A549 (cell line): ENCODE measurements around the gene PPAN. TPM values are rescaled to one million over a fixed set of nuclear protein-coding genes. Genes with fewer than 3 reads are reported as not detected.

ENCODE experiments used
- ATAC-seq, 2 experiments: fragments of 200-7000 bp in 1 of 2; fragments of >200 bp in 1 of 2; cut with Nextera tagmentation in 1 of 2; cut with Tn5 transposase in 1 of 2; 3 replicates each; pipeline versions ENCODE4 v1.8.0 to v1.9.1; 2018 to 2020; ENCODE audit warnings: mild to moderate bottlenecking in 1 of 2, moderate library complexity in 1 of 2
- CTCF ChIA-PET: fragments of 300-600 bp; sonication (Branson Sonifier 250); formaldehyde crosslinking; extraction: SDS; loops from one replicate; lab custom pipeline; 2021; ENCODE audit warnings: antibody characterized with exemption, inconsistent platforms; lab: Yijun Ruan, JAX
- POLR2A ChIA-PET: fragments of 350-600 bp; formaldehyde crosslinking; extraction: SDS; loops from one replicate; lab custom pipeline; 2021; ENCODE audit warnings: antibody characterized with exemption, inconsistent platforms; lab: Yijun Ruan, JAX
- DNase-seq, 2 experiments: peaks; one replicate each; pipeline versions ENCODE4 v3.0.0 to v3.0.0-alpha.2; 2011 to 2016; ENCODE audit warnings: low read depth in 1 of 2, low spot score in 1 of 2
- FAIRE-seq: peaks from 2 replicates; lab custom pipeline; 2011; peaks lifted over from hg19 to GRCh38; lab: Jason Lieb, UNC
- H3K27ac ChIP-seq, 2 experiments: fragments of >200 bp; sonication (Bioruptor Twin); formaldehyde crosslinking; 3 replicates each; pipeline ENCODE4 v1.5.1; 2016 to 2017
- H3K4me1 ChIP-seq: fragments of >200 bp; sonication (Bioruptor Twin); formaldehyde crosslinking; 3 replicates; pipeline ENCODE4 v1.6.1; 2016
- H3K4me2 ChIP-seq: fragments of >200 bp; sonication (Bioruptor Twin); formaldehyde crosslinking; 3 replicates; pipeline ENCODE4 v1.6.1; 2016
- H3K4me3 ChIP-seq: fragments of >200 bp; sonication (Bioruptor Twin); formaldehyde crosslinking; 3 replicates; pipeline ENCODE4 v1.5.1; 2016
- H3K9me3 ChIP-seq: fragments of >200 bp; sonication (Bioruptor Twin); formaldehyde crosslinking; 3 replicates; pipeline ENCODE4 v1.6.1; 2016
- CBX2 ChIP-seq: fragments of 200-600 bp; sonication (generic); IDR thresholded peaks from 2 replicates; pipeline ENCODE4 v1.6.1; 2016; ENCODE audit warnings: low read depth, mild to moderate bottlenecking, borderline replicate concordance
- CEBPB ChIP-seq, 2 experiments: fragments of >200 bp in 1 of 2; sonication (Bioruptor Twin) in 1 of 2; formaldehyde crosslinking in 1 of 2; IDR thresholded peaks; 2 replicates each; pipeline ENCODE4 v1.6.1; 2012 to 2016
- CHD2 ChIP-seq: fragments of 150-350 bp; IDR thresholded peaks from 2 replicates; pipeline ENCODE4 v1.6.1; 2014; ENCODE audit warnings: low read length; ENCODE audit not compliant: partially characterized antibody
- ESRRA ChIP-seq: fragments of 150-350 bp; IDR thresholded peaks from 2 replicates; pipeline ENCODE4 v1.6.1; 2014; ENCODE audit warnings: mild to moderate bottlenecking, low read length, borderline replicate concordance
- FOSB ChIP-seq: fragments of 250-450 bp; sonication (Bioruptor Pico); IDR thresholded peaks from 2 replicates; pipeline ENCODE4 v1.5.0; 2020; ENCODE audit warnings: mild to moderate bottlenecking, moderate library complexity
- FOSL2 ChIP-seq, 2 experiments: fragments of 450-650 bp in 1 of 2; fragments of >200 bp in 1 of 2; sonication (Bioruptor Twin) in 1 of 2; formaldehyde crosslinking; IDR thresholded peaks; 2 replicates each; pipeline versions ENCODE4 v1.5.0 to v1.6.1; 2016 to 2020; ENCODE audit warnings: mild to moderate bottlenecking in 1 of 2, moderate library complexity in 1 of 2
- HDAC2 ChIP-seq: fragments of 200-600 bp; sonication (generic); IDR thresholded peaks from 2 replicates; pipeline ENCODE4 v1.6.1; 2016
- JUN ChIP-seq, 2 experiments: fragments of >200 bp; sonication (Bioruptor Twin); formaldehyde crosslinking; IDR thresholded peaks; 2 replicates in 1 of 2; 3 replicates in 1 of 2; pipeline ENCODE4 v1.6.1; 2016 to 2017
- JUNB ChIP-seq: fragments of >200 bp; sonication (Bioruptor Twin); formaldehyde crosslinking; IDR thresholded peaks from 2 replicates; pipeline ENCODE4 v1.6.1; 2016
- KDM1A ChIP-seq: fragments of 200-600 bp; sonication (generic); IDR thresholded peaks from 2 replicates; pipeline ENCODE4 v1.6.1; 2016; ENCODE audit warnings: low read depth, mild to moderate bottlenecking
- KDM5A ChIP-seq: fragments of 200-600 bp; sonication (generic); IDR thresholded peaks from 2 replicates; pipeline ENCODE4 v1.6.1; 2016; ENCODE audit warnings: antibody characterized with exemption, mild to moderate bottlenecking
- NFE2L2 ChIP-seq: fragments of 150-350 bp; conservative IDR thresholded peaks from 2 replicates; pipeline ENCODE4 v1.6.1; 2014; ENCODE audit warnings: low read length
- NPAS2 ChIP-seq: fragments of 250-450 bp; sonication (Bioruptor Pico); IDR thresholded peaks from 2 replicates; pipeline ENCODE4 v1.8.0; 2022; ENCODE audit warnings: mild to moderate bottlenecking, moderate library complexity, borderline replicate concordance
- PHF8 ChIP-seq: fragments of 200-600 bp; sonication (generic); IDR thresholded peaks from 2 replicates; pipeline ENCODE4 v1.6.1; 2016; ENCODE audit warnings: low read depth, mild to moderate bottlenecking, antibody characterized with exemption, moderate library complexity, borderline replicate concordance
- POLR2A ChIP-seq: IDR thresholded peaks from 2 replicates; pipeline ENCODE4 v1.6.1; 2012; ENCODE audit warnings: mild to moderate bottlenecking, low read length
- RAD21 ChIP-seq, 2 experiments: fragments of >200 bp in 1 of 2; sonication (Bioruptor Twin) in 1 of 2; formaldehyde crosslinking in 1 of 2; IDR thresholded peaks in 1 of 2; conservative IDR thresholded peaks in 1 of 2; 2 replicates in 1 of 2; 3 replicates in 1 of 2; pipeline ENCODE4 v1.6.1; 2012 to 2018; ENCODE audit warnings: inconsistent platforms in 1 of 2
- RARB ChIP-seq: fragments of 250-450 bp; sonication (Bioruptor Pico); IDR thresholded peaks from 2 replicates; pipeline ENCODE4 v1.8.0; 2021; ENCODE audit warnings: mild to moderate bottlenecking, moderate library complexity
- SREBF2 ChIP-seq: fragments of 450-650 bp; IDR thresholded peaks from 2 replicates; pipeline ENCODE4 v1.6.1; 2014; ENCODE audit warnings: mild to moderate bottlenecking, moderate library complexity
- TFCP2L1 ChIP-seq: fragments of 250-450 bp; sonication (Bioruptor Pico); IDR thresholded peaks from 2 replicates; pipeline ENCODE4 v1.5.0; 2021; ENCODE audit warnings: mild to moderate bottlenecking
- TP53 ChIP-seq: fragments of 250-450 bp; sonication (Bioruptor Pico); IDR thresholded peaks from 2 replicates; pipeline ENCODE4 v1.5.0; 2021; ENCODE audit warnings: mild to moderate bottlenecking, moderate library complexity
- ZNF302 ChIP-seq: fragments of 250-450 bp; sonication (Bioruptor Pico); IDR thresholded peaks from 2 replicates; pipeline ENCODE4 v1.9.0; 2021; ENCODE audit warnings: inconsistent platforms, mild to moderate bottlenecking, moderate library complexity
- WGBS: methylation state at CpG from one replicate; pipeline ENCODE4 v1.1.6; 2017; ENCODE audit errors: missing lambda C conversion rate; 5-methylcytosine and 5-hydroxymethylcytosine counted together
- polyA plus RNA-seq, 4 experiments: library from polyadenylated mRNA; depleted of rRNA in 3 of 4; stranded (reverse); fragments of >200 nt; fragmentation: RNase III in 1 of 4; extraction: RNeasy Plus Mini Kit Qiagen cat#74134 plus additional on column Dnase treatment in 1 of 4; gene quantifications; 2 replicates in 3 of 4; 3 replicates in 1 of 4; pipeline ENCODE4 v1.2.3, GENCODE V29; 2011 to 2017
- TF ChIP-seq, protein P1 (sequence below): fragments of 250-450 bp; sonication (Bioruptor Pico); IDR thresholded peaks from 2 replicates; pipeline ENCODE4 v1.5.0; 2020; ENCODE audit warnings: low read depth, mild to moderate bottlenecking, moderate library complexity
- TF ChIP-seq, protein P2 (sequence below): fragments of 150-350 bp; IDR thresholded peaks from 2 replicates; pipeline ENCODE4 v1.6.1; 2014; ENCODE audit warnings: low read depth, mild to moderate bottlenecking, low read length
- TF ChIP-seq, protein P3 (sequence below): fragments of 450-650 bp; IDR thresholded peaks from 2 replicates; pipeline ENCODE4 v1.6.1; 2014; ENCODE audit warnings: antibody characterized with exemption

Gene PPAN
- polyA plus RNA-seq, 2 of the 4 experiments (the other 2 are of a cell fraction), result 26.6 to 65.0 TPM

DNA sequence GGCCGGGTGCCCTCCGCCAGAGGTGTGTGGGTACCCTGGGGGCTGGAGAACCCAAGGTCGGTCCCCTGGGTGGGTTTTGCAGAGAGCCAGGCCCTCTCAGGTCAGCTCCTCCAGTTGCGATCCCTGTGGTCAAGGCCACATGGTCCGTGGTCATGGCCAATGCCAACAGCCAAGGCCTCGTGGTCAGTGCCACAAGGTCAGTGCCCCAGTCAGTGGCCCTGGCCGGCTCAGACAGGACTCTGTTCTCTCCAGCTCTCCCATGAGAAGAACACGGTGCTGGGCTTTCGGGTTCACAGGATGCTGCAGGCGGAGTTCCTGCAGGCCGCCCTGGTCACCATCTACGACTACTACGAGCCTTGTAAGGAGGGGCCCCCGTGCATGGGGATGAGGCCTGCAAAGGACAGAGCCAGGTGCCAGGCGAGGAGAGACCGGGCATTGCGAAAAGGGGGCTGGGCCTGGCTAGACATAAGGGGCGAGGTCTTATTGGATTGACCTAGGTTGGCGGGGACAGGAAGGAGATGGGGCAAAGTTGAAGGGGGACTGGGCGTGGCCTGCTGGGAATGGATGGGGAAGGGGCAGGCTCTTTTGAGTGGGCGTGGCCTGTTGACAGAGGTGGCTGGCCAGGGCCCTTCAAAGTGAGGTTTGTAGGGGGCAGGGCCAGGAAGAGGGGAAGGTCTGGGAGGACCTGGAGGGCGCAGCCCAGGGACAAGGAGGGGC lies 35.3 kb upstream of the PPAN start:
- FAIRE-seq, result no peak
- H3K4me3 ChIP-seq, result no peak overlapping the region
- WGBS, result 68% methylated on average over 16 of the region's 22 CpGs
- H3K4me2 ChIP-seq, result no peak overlapping the region
- ChIA-PET POLR2A (no interaction called here), CTCF (interaction anchor here (0.6 kb wide), 1 partner anchor 93 kb away, joined by 3 read pairs; no protein-coding TSS in a partner anchor)
- peaks cover 7% of the 10 kb centered on the region for H3K4me1 ChIP-seq
- ATAC-seq, result no peak
- H3K27ac ChIP-seq, result no peak overlapping the region
- no peak for DNase-seq
- TF ChIP-seq PHF8 (no peak), RARB (CRISPR knock-in tag) (no peak), JUNB (no peak)
- TF ChIP-seq, protein P1, sequence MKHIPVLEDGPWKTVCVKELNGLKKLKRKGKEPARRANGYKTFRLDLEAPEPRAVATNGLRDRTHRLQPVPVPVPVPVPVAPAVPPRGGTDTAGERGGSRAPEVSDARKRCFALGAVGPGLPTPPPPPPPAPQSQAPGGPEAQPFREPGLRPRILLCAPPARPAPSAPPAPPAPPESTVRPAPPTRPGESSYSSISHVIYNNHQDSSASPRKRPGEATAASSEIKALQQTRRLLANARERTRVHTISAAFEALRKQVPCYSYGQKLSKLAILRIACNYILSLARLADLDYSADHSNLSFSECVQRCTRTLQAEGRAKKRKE (CRISPR knock-in tag), result no peak
- no peaks in the 10 kb centered on the region; the same call in 2 of the 3 replicates for H3K9me3 ChIP-seq

DNA sequence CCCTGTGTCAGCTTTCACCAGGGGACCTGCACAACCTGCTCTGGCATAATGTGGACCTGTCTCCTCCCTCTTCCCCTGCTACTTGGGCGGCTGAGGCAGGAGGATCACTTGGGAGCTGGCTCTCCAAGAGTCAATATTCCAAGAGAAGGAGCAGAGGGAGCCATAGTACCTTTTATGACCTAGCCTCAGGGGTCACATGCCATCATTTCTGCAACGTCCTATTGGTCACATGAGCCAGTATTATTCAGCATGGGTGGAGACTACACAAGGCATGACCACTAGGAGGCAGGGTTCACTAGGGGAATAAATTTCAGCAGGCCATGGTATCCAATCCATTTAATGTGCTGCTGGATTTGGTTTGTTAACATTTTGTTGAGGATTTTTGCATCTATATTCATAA lies 32.0 kb upstream of the PPAN start:
- Histone ChIP-seq H3K27ac (no peak overlapping the region), H3K9me3 (no peaks in the 10 kb centered on the region; the same call in 2 of the 3 replicates), H3K4me1 (peaks cover 8% of the 10 kb centered on the region), H3K4me3 (no peak overlapping the region), H3K4me2 (no peak overlapping the region)
- FAIRE-seq (no peak), ATAC-seq (peak; percentile 43 to 62; a peak in 3 of 6 replicates), DNase-seq (peak in 1 of 2 experiments; percentile 62)
- CTCF ChIA-PET, result no interaction called here
- TF ChIP-seq POLR2A (no peak), HDAC2 (no peak), FOSL2 (IDR thresholded peaks at IDR 0.05) (no peak), FOSL2 (CRISPR knock-in tag; IDR thresholded peaks at IDR 0.05) (no peak), KDM1A (no peak), RAD21 (conservative IDR thresholded peaks at IDR 0.05 in 1 of 2, IDR thresholded peaks at IDR 0.05 in 1 of 2) (peak in 1 of 2 experiments; percentile 40; a peak in 3 of 5 replicates), TFCP2L1 (CRISPR knock-in tag) (no peak), NFE2L2 (no peak)
- TF ChIP-seq, protein P2, sequence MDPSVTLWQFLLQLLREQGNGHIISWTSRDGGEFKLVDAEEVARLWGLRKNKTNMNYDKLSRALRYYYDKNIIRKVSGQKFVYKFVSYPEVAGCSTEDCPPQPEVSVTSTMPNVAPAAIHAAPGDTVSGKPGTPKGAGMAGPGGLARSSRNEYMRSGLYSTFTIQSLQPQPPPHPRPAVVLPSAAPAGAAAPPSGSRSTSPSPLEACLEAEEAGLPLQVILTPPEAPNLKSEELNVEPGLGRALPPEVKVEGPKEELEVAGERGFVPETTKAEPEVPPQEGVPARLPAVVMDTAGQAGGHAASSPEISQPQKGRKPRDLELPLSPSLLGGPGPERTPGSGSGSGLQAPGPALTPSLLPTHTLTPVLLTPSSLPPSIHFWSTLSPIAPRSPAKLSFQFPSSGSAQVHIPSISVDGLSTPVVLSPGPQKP, result no peak
- TF ChIP-seq, protein P3, sequence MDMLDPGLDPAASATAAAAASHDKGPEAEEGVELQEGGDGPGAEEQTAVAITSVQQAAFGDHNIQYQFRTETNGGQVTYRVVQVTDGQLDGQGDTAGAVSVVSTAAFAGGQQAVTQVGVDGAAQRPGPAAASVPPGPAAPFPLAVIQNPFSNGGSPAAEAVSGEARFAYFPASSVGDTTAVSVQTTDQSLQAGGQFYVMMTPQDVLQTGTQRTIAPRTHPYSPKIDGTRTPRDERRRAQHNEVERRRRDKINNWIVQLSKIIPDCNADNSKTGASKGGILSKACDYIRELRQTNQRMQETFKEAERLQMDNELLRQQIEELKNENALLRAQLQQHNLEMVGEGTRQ, result peak; percentile 82
- TF ChIP-seq, protein P1 (CRISPR knock-in tag), result no peak
- POLR2A ChIA-PET, result no interaction called here
- WGBS, result 44% methylated on average over 2 of the region's 2 CpGs

DNA sequence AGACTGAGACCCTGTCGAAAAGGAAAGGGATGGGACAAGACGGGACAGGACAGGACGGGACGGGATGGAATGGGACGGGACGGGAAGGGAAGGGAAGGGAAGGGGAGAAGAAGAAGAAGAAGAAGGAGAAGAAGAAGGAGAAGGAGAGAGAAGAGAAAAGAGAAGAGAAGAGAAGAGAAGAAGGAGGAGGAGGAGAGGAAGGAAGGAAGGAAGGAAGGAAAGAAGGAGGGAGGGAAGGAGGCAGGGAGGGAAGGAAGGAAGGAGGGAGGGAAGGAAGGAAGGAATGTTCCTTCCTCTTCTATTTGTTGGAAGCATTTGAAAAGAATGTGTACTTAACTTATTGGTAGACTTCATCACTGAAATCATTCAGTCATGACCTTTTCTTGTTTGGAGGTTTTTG lies 29.6 kb upstream of the PPAN start:
- Histone ChIP-seq H3K27ac (no peak overlapping the region), H3K9me3 (no peaks in the 10 kb centered on the region; the same call in 2 of the 3 replicates), H3K4me1 (peaks cover 6% of the 10 kb centered on the region; the same call in 1 of the 3 replicates), H3K4me2 (no peak overlapping the region), H3K4me3 (no peak overlapping the region)
- POLR2A ChIA-PET, result no interaction called here
- FAIRE-seq (no peak), ATAC-seq (no peak), DNase-seq (no peak)
- TF ChIP-seq KDM5A (no peak), JUN (IDR thresholded peaks at IDR 0.05) (no peak), CEBPB (IDR thresholded peaks at IDR 0.05) (no peak), CHD2 (no peak), PHF8 (no peak), TP53 (CRISPR knock-in tag) (no peak), NPAS2 (CRISPR knock-in tag) (no peak), CBX2 (no peak), ZNF302 (CRISPR knock-in tag) (no peak), ESRRA (no peak), FOSB (CRISPR knock-in tag) (no peak), SREBF2 (no peak)
- TF ChIP-seq, protein P1 (CRISPR knock-in tag), result no peak
- CTCF ChIA-PET, result no interaction called here
- 63% methylated on average over 6 of the region's 6 CpGs for WGBS
